ENCODE data around the gene MAZ. TPM values are rescaled to one million over a fixed set of nuclear protein-coding genes. Genes with fewer than 3 reads are reported as not detected.

MAZ gene
- total and polyA plus RNA-seq, 2 donors (not counting 3 experiments of a cell fraction or from before 2014, with no cell fraction given) = 165 to 311 TPM

DNA sequence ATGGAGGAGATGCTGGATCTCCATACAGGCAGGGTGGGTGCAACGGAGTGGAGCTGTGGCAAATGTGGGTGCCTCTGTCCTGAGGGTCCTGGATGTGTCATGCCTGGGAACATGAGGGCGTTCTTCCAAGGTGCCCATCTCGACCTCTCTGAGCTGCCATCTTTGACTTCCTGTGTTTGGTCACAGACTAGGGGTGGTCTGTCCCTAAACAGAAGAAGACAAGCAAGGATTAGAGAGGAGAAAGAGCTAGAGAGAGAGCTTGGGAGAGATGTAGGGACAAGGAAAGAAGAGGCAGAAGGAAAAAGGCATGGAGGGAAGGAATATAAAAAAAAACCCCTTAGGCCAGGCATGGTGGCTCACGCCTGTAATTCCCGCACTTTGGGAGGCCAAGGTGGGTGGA lies 31.6 kb upstream of the MAZ start:
- TF ChIP-seq, protein P1, sequence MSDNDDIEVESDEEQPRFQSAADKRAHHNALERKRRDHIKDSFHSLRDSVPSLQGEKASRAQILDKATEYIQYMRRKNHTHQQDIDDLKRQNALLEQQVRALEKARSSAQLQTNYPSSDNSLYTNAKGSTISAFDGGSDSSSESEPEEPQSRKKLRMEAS (IDR thresholded peaks at IDR 0.05; ENCODE audit: insufficient read depth, insufficient read length) = no peak
- no peak for TF ChIP-seq FOS (IDR thresholded peaks at IDR 0.05; ENCODE audit: borderline replicate concordance, insufficient read depth, low read length)
- TF ChIP-seq, protein P2, sequence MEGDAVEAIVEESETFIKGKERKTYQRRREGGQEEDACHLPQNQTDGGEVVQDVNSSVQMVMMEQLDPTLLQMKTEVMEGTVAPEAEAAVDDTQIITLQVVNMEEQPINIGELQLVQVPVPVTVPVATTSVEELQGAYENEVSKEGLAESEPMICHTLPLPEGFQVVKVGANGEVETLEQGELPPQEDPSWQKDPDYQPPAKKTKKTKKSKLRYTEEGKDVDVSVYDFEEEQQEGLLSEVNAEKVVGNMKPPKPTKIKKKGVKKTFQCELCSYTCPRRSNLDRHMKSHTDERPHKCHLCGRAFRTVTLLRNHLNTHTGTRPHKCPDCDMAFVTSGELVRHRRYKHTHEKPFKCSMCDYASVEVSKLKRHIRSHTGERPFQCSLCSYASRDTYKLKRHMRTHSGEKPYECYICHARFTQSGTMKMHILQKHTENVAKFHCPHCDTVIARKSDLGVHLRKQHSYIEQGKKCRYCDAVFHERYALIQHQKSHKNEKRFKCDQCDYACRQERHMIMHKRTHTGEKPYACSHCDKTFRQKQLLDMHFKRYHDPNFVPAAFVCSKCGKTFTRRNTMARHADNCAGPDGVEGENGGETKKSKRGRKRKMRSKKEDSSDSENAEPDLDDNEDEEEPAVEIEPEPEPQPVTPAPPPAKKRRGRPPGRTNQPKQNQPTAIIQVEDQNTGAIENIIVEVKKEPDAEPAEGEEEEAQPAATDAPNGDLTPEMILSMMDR (IDR thresholded peaks at IDR 0.05; ENCODE audit: extremely low read depth in 1 of 2, insufficient read depth in 1 of 2, low read depth in 1 of 2, low read length in 2 of 2) = no peak
- TF ChIP-seq POLR2AphosphoS5 (IDR thresholded peaks at IDR 0.05; ENCODE audit: insufficient read depth, low read depth, low read length) = no peak
- no peak for TF ChIP-seq JUN (IDR thresholded peaks at IDR 0.05; ENCODE audit: borderline replicate concordance, insufficient read depth, insufficient read length, low read depth)
- no peak for TF ChIP-seq POLR2A (IDR thresholded peaks at IDR 0.05; ENCODE audit: low read depth, low read length)
- TF ChIP-seq MYC (IDR thresholded peaks at IDR 0.05; ENCODE audit: low read depth, low read length) = no peak
- no peak for TF ChIP-seq GATA2 (IDR thresholded peaks at IDR 0.05; ENCODE audit: insufficient read depth, insufficient read length, low read depth, low read length)
- no peak for TF ChIP-seq EZH2 (IDR thresholded peaks at IDR 0.05; ENCODE audit: borderline replicate concordance, low read depth, low read length, severe bottlenecking)
- Histone ChIP-seq H4K20me1 (replicated peaks; ENCODE audit: control insufficient read depth, extremely low read depth, insufficient read depth, low read length) (no peaks in the 10 kb centered on the region), H3K79me2 (ENCODE audit: control insufficient read depth, insufficient read depth, low read length) (no peaks in the 10 kb centered on the region), H3K4me1 (ENCODE audit: control insufficient read depth, extremely low read depth, insufficient read depth, low read length) (no peaks in the 10 kb centered on the region), H3K9me1 (replicated peaks; ENCODE audit: control insufficient read depth, extremely low read depth, insufficient read depth, low read length) (no peaks in the 10 kb centered on the region), H3K4me3 (replicated peaks in 1 of 3; ENCODE audit: insufficient read depth in 1 of 3, low read depth in 1 of 3, low read length in 3 of 3) (no peak overlapping the region), H3K9me3 (replicated peaks; ENCODE audit: control insufficient read depth, insufficient read depth, low read length) (no peaks in the 10 kb centered on the region), H3K4me2 (ENCODE audit: insufficient read depth, low read length) (no peak overlapping the region), H2AFZ (ENCODE audit: low read depth, low read length) (no peak overlapping the region), H3K9ac (replicated peaks; ENCODE audit: extremely low read depth, insufficient read depth, low read length) (no peak overlapping the region), H3K36me3 (ENCODE audit: control insufficient read depth in 2 of 2, extremely low read depth in 1 of 2, insufficient read depth in 2 of 2, low read length in 2 of 2) (no peaks in the 10 kb centered on the region), H3K27ac (ENCODE audit: insufficient read depth, low read depth, low read length) (no peak overlapping the region), H3K27me3 (ENCODE audit: control insufficient read depth in 2 of 2, insufficient read depth in 2 of 2, low read length in 2 of 2) (peaks cover 8 to 9% of the 10 kb centered on the region in 2 experiments)
- intact Hi-C loops (cut with micrococcal nuclease) = no loop called here
- DNase-seq (ENCODE audit: low read depth, low spot score) = no peak
- BruUV-seq (replicated peaks) = no TSS peak
- ChIA-PET POLR2A (interaction anchor here (0.6 kb wide), 1 partner anchor 835 kb away, joined by 4 read pairs; no protein-coding TSS in a partner anchor), CTCF (interaction anchor here (0.5 to 1.6 kb wide), 3 partner anchors 10 to 80 kb away, joined by 3 to 6 read pairs (median 4); no protein-coding TSS in a partner anchor)
- FAIRE-seq = no peak
- dilution Hi-C loops (cut with MboI; ENCODE audit: extremely low pct_ligation_motif_present, low sequenced_read_pairs) = no loop called here

All from endothelial cell of umbilical vein (primary cell).